SU-DHL-6 (cell line): ENCODE measurements around the gene WDR82.

Experiments
- CTCF ChIP-seq: fragments of 200-600 bp; sonication (generic); IDR thresholded peaks from one replicate; pipeline ENCODE4 v1.5.1; 2017; ENCODE audit warnings: antibody characterized with exemption, mild to moderate bottlenecking, low read length, moderate library complexity; ENCODE audit not compliant: insufficient read depth, poor library complexity, severe bottlenecking
- EZH2phosphoT487 ChIP-seq: fragments of 200-600 bp; sonication (generic), shearing (Covaris generic); conservative IDR thresholded peaks from 2 replicates; pipeline ENCODE4 v1.6.1; 2018; ENCODE audit warnings: mild to moderate bottlenecking, antibody characterized with exemption, low read length, moderate library complexity, mixed read lengths

- no peak for TF ChIP-seq CTCF
- no peak for TF ChIP-seq EZH2phosphoT487
Observed at GRCh38 chr3:52243791-52244628, 34.4 kb downstream of the WDR82 start.
